ENCODE results near the gene ZFP91. TPM values are rescaled to one million over a fixed set of nuclear protein-coding genes. Genes with fewer than 3 reads are reported as not detected.

ZFP91 gene
- total and polyA plus RNA-seq, 9 donors: 31.2 to 46.6 (median 38.9) TPM

GRCh38 chr11:58641341-58641740 lies 62.5 kb downstream of the ZFP91 start:
- no peak overlapping the region for H3K4me3 ChIP-seq (ENCODE audit: low read length)
- DNase-seq: no peak
- no peaks in the 10 kb centered on the region for H3K36me3 ChIP-seq (ENCODE audit: control insufficient read depth, insufficient read depth, low read length)
- WGBS (ENCODE audit: insufficient coverage): no CpG with 5 or more reads among the region's 3 CpGs
- no peak overlapping the region for H3K27ac ChIP-seq (ENCODE audit: low read length)
- no peaks in the 10 kb centered on the region for H3K4me1 ChIP-seq (ENCODE audit: control insufficient read depth, insufficient read depth, low read length)
- H3K27me3 ChIP-seq (ENCODE audit: control insufficient read depth, insufficient read depth, low read length): no peaks in the 10 kb centered on the region
- peaks cover 4% of the 10 kb centered on the region for H3K9me3 ChIP-seq (replicated peaks; ENCODE audit: control insufficient read depth, low read depth, low read length)

- no peaks in the 10 kb centered on the region for H3K27me3 ChIP-seq (ENCODE audit: control insufficient read depth, insufficient read depth, low read length)
- no peaks in the 10 kb centered on the region for H3K36me3 ChIP-seq (ENCODE audit: control insufficient read depth, insufficient read depth, low read length)
- peaks cover 4% of the 10 kb centered on the region for H3K9me3 ChIP-seq (replicated peaks; ENCODE audit: control insufficient read depth, low read depth, low read length)
- no peaks in the 10 kb centered on the region for H3K4me1 ChIP-seq (ENCODE audit: control insufficient read depth, insufficient read depth, low read length)
- DNase-seq: no peak
- 59% methylated on average over 2 of the region's 7 CpGs for WGBS (ENCODE audit: insufficient coverage)
- H3K4me3 ChIP-seq (ENCODE audit: low read length): no peak overlapping the region
- H3K27ac ChIP-seq (ENCODE audit: low read length): no peak overlapping the region
Observed at GRCh38 chr11:58641803-58642581, 63.1 kb downstream of the ZFP91 start.

GRCh38 chr11:58645854-58646253 lies 67.0 kb downstream of the ZFP91 start:
- H3K27ac ChIP-seq (ENCODE audit: low read length): no peak overlapping the region
- H3K9me3 ChIP-seq (replicated peaks; ENCODE audit: control insufficient read depth, low read depth, low read length): peaks cover 4% of the 10 kb centered on the region
- no peak for DNase-seq
- no peaks in the 10 kb centered on the region for H3K36me3 ChIP-seq (ENCODE audit: control insufficient read depth, insufficient read depth, low read length)
- no peaks in the 10 kb centered on the region for H3K27me3 ChIP-seq (ENCODE audit: control insufficient read depth, insufficient read depth, low read length)
- H3K4me1 ChIP-seq (ENCODE audit: control insufficient read depth, insufficient read depth, low read length): no peaks in the 10 kb centered on the region
- no peak overlapping the region for H3K4me3 ChIP-seq (ENCODE audit: low read length)

GRCh38 chr11:58647141-58647699 lies 68.4 kb downstream of the ZFP91 start:
- WGBS (ENCODE audit: insufficient coverage): 100% methylated on average over 2 of the region's 2 CpGs
- no peak overlapping the region for H3K27ac ChIP-seq (ENCODE audit: low read length)
- H3K36me3 ChIP-seq (ENCODE audit: control insufficient read depth, insufficient read depth, low read length): no peaks in the 10 kb centered on the region
- no peaks in the 10 kb centered on the region for H3K27me3 ChIP-seq (ENCODE audit: control insufficient read depth, insufficient read depth, low read length)
- H3K9me3 ChIP-seq (replicated peaks; ENCODE audit: control insufficient read depth, low read depth, low read length): peaks cover 4% of the 10 kb centered on the region
- no peaks in the 10 kb centered on the region for H3K4me1 ChIP-seq (ENCODE audit: control insufficient read depth, insufficient read depth, low read length)
- no peak overlapping the region for H3K4me3 ChIP-seq (ENCODE audit: low read length)
- DNase-seq: no peak

GRCh38 chr11:58647866-58648265 lies 69.0 kb downstream of the ZFP91 start:
- H3K27me3 ChIP-seq (ENCODE audit: control insufficient read depth, insufficient read depth, low read length): no peaks in the 10 kb centered on the region
- peaks cover 4% of the 10 kb centered on the region for H3K9me3 ChIP-seq (replicated peaks; ENCODE audit: control insufficient read depth, low read depth, low read length)
- WGBS (ENCODE audit: insufficient coverage): no CpG with 5 or more reads among the region's 1 CpG
- H3K4me3 ChIP-seq (ENCODE audit: low read length): no peak overlapping the region
- H3K27ac ChIP-seq (ENCODE audit: low read length): no peak overlapping the region
- no peaks in the 10 kb centered on the region for H3K4me1 ChIP-seq (ENCODE audit: control insufficient read depth, insufficient read depth, low read length)
- H3K36me3 ChIP-seq (ENCODE audit: control insufficient read depth, insufficient read depth, low read length): no peaks in the 10 kb centered on the region
- no peak for DNase-seq

GRCh38 chr11:58649623-58650022 lies 70.8 kb downstream of the ZFP91 start:
- Histone ChIP-seq H3K4me3 (ENCODE audit: low read length) (no peak overlapping the region), H3K36me3 (ENCODE audit: control insufficient read depth, insufficient read depth, low read length) (no peaks in the 10 kb centered on the region), H3K4me1 (ENCODE audit: control insufficient read depth, insufficient read depth, low read length) (no peaks in the 10 kb centered on the region), H3K27ac (ENCODE audit: low read length) (no peak overlapping the region), H3K9me3 (replicated peaks; ENCODE audit: control insufficient read depth, low read depth, low read length) (peaks cover 4% of the 10 kb centered on the region), H3K27me3 (ENCODE audit: control insufficient read depth, insufficient read depth, low read length) (no peaks in the 10 kb centered on the region)
- no peak for DNase-seq

- Histone ChIP-seq H3K4me1 (ENCODE audit: control insufficient read depth, insufficient read depth, low read length) (no peaks in the 10 kb centered on the region), H3K27ac (ENCODE audit: low read length) (no peak overlapping the region), H3K9me3 (replicated peaks; ENCODE audit: control insufficient read depth, low read depth, low read length) (peaks cover 4% of the 10 kb centered on the region), H3K36me3 (ENCODE audit: control insufficient read depth, insufficient read depth, low read length) (no peaks in the 10 kb centered on the region), H3K27me3 (ENCODE audit: control insufficient read depth, insufficient read depth, low read length) (no peaks in the 10 kb centered on the region), H3K4me3 (ENCODE audit: low read length) (no peak overlapping the region)
- no CpG with 5 or more reads among the region's 1 CpG for WGBS (ENCODE audit: insufficient coverage)
- no peak for DNase-seq
Observed at GRCh38 chr11:58650496-58650895, 71.6 kb downstream of the ZFP91 start.

- Histone ChIP-seq H3K4me3 (ENCODE audit: low read length) (no peak overlapping the region), H3K27ac (ENCODE audit: low read length) (no peak overlapping the region), H3K9me3 (replicated peaks; ENCODE audit: control insufficient read depth, low read depth, low read length) (no peaks in the 10 kb centered on the region), H3K4me1 (ENCODE audit: control insufficient read depth, insufficient read depth, low read length) (no peaks in the 10 kb centered on the region), H3K36me3 (ENCODE audit: control insufficient read depth, insufficient read depth, low read length) (no peaks in the 10 kb centered on the region), H3K27me3 (ENCODE audit: control insufficient read depth, insufficient read depth, low read length) (no peaks in the 10 kb centered on the region)
- no CpG with 5 or more reads among the region's 2 CpGs for WGBS (ENCODE audit: insufficient coverage)
- DNase-seq: no peak
Observed at GRCh38 chr11:58652726-58653280, 73.9 kb downstream of the ZFP91 start.

- no peak overlapping the region for H3K4me3 ChIP-seq (ENCODE audit: low read length)
- H3K27me3 ChIP-seq (ENCODE audit: control insufficient read depth, insufficient read depth, low read length): no peaks in the 10 kb centered on the region
- WGBS (ENCODE audit: insufficient coverage): no CpG with 5 or more reads among the region's 12 CpGs
- no peaks in the 10 kb centered on the region for H3K4me1 ChIP-seq (ENCODE audit: control insufficient read depth, insufficient read depth, low read length)
- H3K9me3 ChIP-seq (replicated peaks; ENCODE audit: control insufficient read depth, low read depth, low read length): no peaks in the 10 kb centered on the region
- DNase-seq: peak; percentile 79
- no peaks in the 10 kb centered on the region for H3K36me3 ChIP-seq (ENCODE audit: control insufficient read depth, insufficient read depth, low read length)
- no peak overlapping the region for H3K27ac ChIP-seq (ENCODE audit: low read length)
Observed at GRCh38 chr11:58654079-58654907, 75.4 kb downstream of the ZFP91 start.

GRCh38 chr11:58654908-58655296 lies 76.0 kb downstream of the ZFP91 start:
- WGBS (ENCODE audit: insufficient coverage): no CpG with 5 or more reads among the region's 1 CpG
- H3K4me1 ChIP-seq (ENCODE audit: control insufficient read depth, insufficient read depth, low read length): no peaks in the 10 kb centered on the region

More at GRCh38 chr11:58654908-58655296, 76.0 kb downstream of the ZFP91 start:
- Histone ChIP-seq H3K27me3 (ENCODE audit: control insufficient read depth, insufficient read depth, low read length) (no peaks in the 10 kb centered on the region), H3K9me3 (replicated peaks; ENCODE audit: control insufficient read depth, low read depth, low read length) (no peaks in the 10 kb centered on the region), H3K4me3 (ENCODE audit: low read length) (no peak overlapping the region), H3K36me3 (ENCODE audit: control insufficient read depth, insufficient read depth, low read length) (no peaks in the 10 kb centered on the region), H3K27ac (ENCODE audit: low read length) (no peak overlapping the region)
- DNase-seq: no peak
